Spinal cord (tissue), 10 donors: ENCODE measurements around the gene UQCRQ. TPM values are rescaled to one million over a fixed set of nuclear protein-coding genes. Genes with fewer than 3 reads are reported as not detected.

ENCODE experiments used
- DNase-seq, 6 donors: peaks; one replicate each; pipeline versions ENCODE4 v3.0.0 to v3.0.0-alpha.2; 2013 to 2015; ENCODE audit warnings: low spot score in 6 of 6, low read depth in 4 of 6
- H3K27ac ChIP-seq: one replicate; pipeline ENCODE4 v1.5.1; 2013; ENCODE audit warnings: low read depth, low read length, control low read depth
- H3K27me3 ChIP-seq: one replicate; pipeline ENCODE4 v1.6.1; 2013; ENCODE audit warnings: low read length; ENCODE audit not compliant: control insufficient read depth, insufficient read depth
- H3K36me3 ChIP-seq: one replicate; pipeline ENCODE4 v1.6.1; 2013; ENCODE audit warnings: low read length; ENCODE audit not compliant: control insufficient read depth, insufficient read depth
- H3K4me1 ChIP-seq: one replicate; pipeline ENCODE4 v1.6.1; 2013; ENCODE audit warnings: low read length; ENCODE audit not compliant: control insufficient read depth, insufficient read depth
- H3K4me3 ChIP-seq: one replicate; pipeline ENCODE4 v1.5.1; 2013; ENCODE audit warnings: low read depth, low read length, control low read depth
- H3K9me3 ChIP-seq: one replicate; pipeline ENCODE4 v1.6.1; 2013; ENCODE audit warnings: low read length; ENCODE audit not compliant: control insufficient read depth, insufficient read depth
- WGBS: methylation state at CpG from one replicate; pipeline ENCODE4 v1.1.5; 2013; ENCODE audit warnings: missing lambda C conversion rate; ENCODE audit not compliant: insufficient coverage; 5-methylcytosine and 5-hydroxymethylcytosine counted together
- polyA plus RNA-seq, 2 donors: library from polyadenylated mRNA; unstranded; fragments of 120-200 nt; gene quantifications; one replicate each; pipeline ENCODE4 v1.2.1, GENCODE V29; 2013; ENCODE audit not compliant: insufficient read length in 2 of 2
- total RNA-seq, 2 donors: library from RNA; depleted of rRNA in 1 of 2; stranded (reverse); fragments of 120-200 nt in 1 of 2; fragments of >200 nt in 1 of 2; gene quantifications; one replicate each; pipeline versions ENCODE4 v1.2.3 to v1.2.4, GENCODE V29; 2013 to 2014
- donor health status: healthy.

UQCRQ gene
- total and polyA plus RNA-seq, 4 donors, result 104 to 407 (median 259) TPM

DNA sequence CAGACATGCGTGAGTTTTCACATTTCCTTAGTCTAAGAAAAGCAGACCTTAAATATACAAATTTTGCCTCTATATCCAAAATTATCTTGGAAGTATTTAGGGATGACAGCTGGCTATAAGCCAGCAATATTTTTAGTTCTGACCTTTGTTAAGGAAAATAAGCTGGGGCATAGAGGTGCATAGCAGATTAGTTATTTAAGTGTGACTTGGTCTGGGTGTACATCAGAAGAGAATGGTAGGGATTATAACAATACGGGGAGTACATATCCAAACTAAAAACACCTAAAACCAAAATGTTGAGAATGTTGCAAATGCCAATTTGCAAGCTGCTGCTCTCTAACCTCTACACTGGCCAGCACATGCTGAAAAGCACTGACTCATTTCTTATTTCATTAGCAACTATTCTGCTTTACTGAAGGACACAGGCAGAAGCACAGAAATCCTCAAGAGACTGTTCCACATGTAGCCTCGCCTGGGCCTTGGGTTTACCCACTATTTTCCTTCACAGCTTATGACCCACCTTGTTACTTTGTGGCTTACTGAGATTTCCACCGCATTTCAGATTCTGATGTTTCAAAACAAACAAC, 29.4 kb downstream of the UQCRQ start:
- Histone ChIP-seq H3K27me3 (no peaks in the 10 kb centered on the region), H3K36me3 (peaks cover 23% of the 10 kb centered on the region), H3K9me3 (no peaks in the 10 kb centered on the region), H3K4me1 (no peaks in the 10 kb centered on the region), H3K27ac (no peak overlapping the region), H3K4me3 (no peak overlapping the region)
- WGBS, result 90% methylated on average over 2 of the region's 4 CpGs
- DNase-seq, result no peak

DNA sequence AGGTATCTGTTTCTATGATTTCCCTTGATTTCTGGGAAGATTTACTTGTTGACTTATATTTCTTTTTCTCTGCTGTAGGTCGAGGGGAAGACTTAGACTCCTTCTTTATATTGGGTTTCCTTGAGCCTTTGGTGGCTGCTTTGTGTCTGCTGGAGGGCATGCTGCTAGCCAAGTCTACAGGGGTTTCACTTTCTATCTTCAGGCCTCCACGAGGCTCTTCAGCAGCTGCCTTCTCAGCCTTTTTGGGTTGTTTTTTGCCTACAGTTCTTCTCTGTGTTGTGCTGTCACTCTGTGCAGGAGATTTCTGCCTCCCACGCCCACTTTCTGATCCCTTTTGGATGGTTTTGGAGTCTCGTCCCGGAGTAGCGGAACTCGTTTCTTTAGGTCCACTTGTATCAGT, 30.2 kb downstream of the UQCRQ start:
- no peak for DNase-seq
- no peaks in the 10 kb centered on the region for H3K9me3 ChIP-seq
- no peaks in the 10 kb centered on the region for H3K27me3 ChIP-seq
- WGBS, result 96% methylated on average over 6 of the region's 7 CpGs
- peaks cover 22% of the 10 kb centered on the region for H3K36me3 ChIP-seq
- H3K4me1 ChIP-seq, result no peaks in the 10 kb centered on the region
- no peak overlapping the region for H3K27ac ChIP-seq
- no peak overlapping the region for H3K4me3 ChIP-seq

DNA sequence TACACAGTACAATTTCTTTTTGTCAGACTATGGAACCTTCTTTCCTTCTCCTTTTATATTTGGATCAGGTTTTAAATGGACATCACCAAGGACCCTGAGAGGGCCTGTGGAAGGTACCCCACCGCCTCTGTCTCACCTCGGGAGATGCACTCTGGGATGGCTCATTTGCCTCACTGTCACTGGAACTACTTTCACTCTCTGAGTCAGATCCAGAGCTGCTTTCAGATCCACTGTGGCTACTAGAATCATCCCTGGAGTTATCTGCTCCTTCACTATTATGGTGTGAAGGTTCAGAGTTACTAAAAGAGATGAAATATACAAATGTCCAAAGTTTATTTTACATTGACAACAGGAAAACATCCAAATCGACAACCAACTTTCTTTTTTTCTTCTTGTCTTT, 31.7 kb downstream of the UQCRQ start:
- WGBS, result 95% methylated on average over 3 of the region's 3 CpGs
- Histone ChIP-seq H3K27me3 (no peaks in the 10 kb centered on the region), H3K4me3 (no peak overlapping the region), H3K27ac (no peak overlapping the region), H3K9me3 (no peaks in the 10 kb centered on the region), H3K36me3 (peaks cover 21% of the 10 kb centered on the region), H3K4me1 (no peaks in the 10 kb centered on the region)
- no peak for DNase-seq

DNA sequence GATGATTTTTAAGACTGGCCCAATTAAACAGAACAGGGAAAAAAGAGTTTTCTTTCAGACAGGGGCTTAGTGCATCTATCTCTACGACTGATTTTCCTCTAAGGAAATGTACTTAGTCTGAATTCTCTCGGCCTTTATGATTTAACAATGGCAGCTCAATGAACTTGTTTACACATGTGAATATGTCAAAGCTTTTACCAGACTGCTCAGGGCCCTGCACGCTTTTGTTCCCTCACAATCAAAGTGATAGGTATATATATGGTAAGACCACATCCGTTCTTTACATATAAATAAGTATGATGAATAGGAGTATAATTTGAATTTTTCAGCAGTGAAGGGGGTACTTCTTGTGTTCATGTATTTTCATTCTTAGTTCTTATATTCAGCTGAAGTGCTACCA, 34.6 kb downstream of the UQCRQ start:
- H3K36me3 ChIP-seq, result peaks cover 17% of the 10 kb centered on the region
- no peak for DNase-seq
- H3K4me1 ChIP-seq, result no peaks in the 10 kb centered on the region

DNA sequence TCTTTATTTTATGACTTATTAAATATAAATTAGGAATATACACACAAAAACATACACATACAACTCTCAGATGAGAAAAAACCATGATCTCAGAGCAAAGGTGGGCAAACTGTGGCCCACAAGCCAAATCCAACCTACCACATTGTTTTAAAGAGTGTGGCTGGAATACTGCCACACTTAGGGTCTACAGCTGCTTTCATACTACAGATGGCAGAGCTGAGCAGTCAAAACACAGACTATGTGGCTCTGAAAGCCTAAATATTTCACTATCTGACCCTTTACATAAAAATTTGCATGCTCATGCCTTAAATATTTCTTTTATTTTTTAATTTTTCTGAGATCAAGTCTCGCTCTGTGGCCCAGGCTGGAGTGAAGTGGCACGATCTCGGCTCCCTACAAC, 35.3 kb downstream of the UQCRQ start:
- H3K27ac ChIP-seq, result no peak overlapping the region
- WGBS, result 100% methylated on average over 1 of the region's 3 CpGs
- peaks cover 11% of the 10 kb centered on the region for H3K36me3 ChIP-seq
- H3K4me1 ChIP-seq, result no peaks in the 10 kb centered on the region
- no peaks in the 10 kb centered on the region for H3K9me3 ChIP-seq
- no peaks in the 10 kb centered on the region for H3K27me3 ChIP-seq
- peak in 1 of 6 donors; percentile 11 for DNase-seq
- no peak overlapping the region for H3K4me3 ChIP-seq

More for the DNA sequence above, 34.6 kb downstream of the UQCRQ start:
- no peak overlapping the region for H3K27ac ChIP-seq
- H3K9me3 ChIP-seq, result no peaks in the 10 kb centered on the region
- H3K27me3 ChIP-seq, result no peaks in the 10 kb centered on the region
- WGBS, result no CpG with 5 or more reads among the region's 4 CpGs
- H3K4me3 ChIP-seq, result no peak overlapping the region

- Histone ChIP-seq H3K27me3 (no peaks in the 10 kb centered on the region), H3K4me1 (no peaks in the 10 kb centered on the region), H3K4me3 (no peak overlapping the region), H3K9me3 (no peaks in the 10 kb centered on the region), H3K27ac (no peak overlapping the region), H3K36me3 (peaks cover 3% of the 10 kb centered on the region)
- no CpG with 5 or more reads among the region's 2 CpGs for WGBS
- no peak for DNase-seq
These were observed 39.5 kb downstream of the UQCRQ start for GRCh38 chr5:132905938-132906337.

- Histone ChIP-seq H3K27me3 (no peaks in the 10 kb centered on the region), H3K36me3 (peaks cover 6% of the 10 kb centered on the region), H3K27ac (no peak overlapping the region), H3K4me3 (no peak overlapping the region), H3K4me1 (no peaks in the 10 kb centered on the region), H3K9me3 (no peaks in the 10 kb centered on the region)
- DNase-seq, result no peak
- WGBS, result 100% methylated on average over 1 of the region's 2 CpGs
These were observed 40.7 kb downstream of the UQCRQ start for GRCh38 chr5:132907161-132907560.

DNA sequence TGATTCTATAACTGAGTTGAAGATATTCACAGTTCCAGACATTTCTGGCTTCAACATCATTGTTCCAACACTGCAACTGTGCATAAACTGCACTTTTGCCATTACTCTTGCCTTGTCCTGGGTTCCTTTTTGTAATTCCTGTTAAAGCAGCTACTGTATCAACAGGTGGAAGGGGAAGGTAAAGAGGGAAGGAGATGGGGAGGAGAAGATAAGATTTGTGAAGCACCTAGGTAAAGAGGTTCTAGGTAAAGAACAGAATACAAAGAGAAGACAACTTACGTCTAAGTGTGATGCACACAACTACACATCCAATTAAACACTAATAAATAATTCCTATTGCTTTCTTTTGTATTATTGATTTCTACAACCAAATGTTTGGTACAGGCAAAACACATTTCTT, 43.3 kb downstream of the UQCRQ start:
- WGBS, result no CpG with 5 or more reads among the region's 1 CpG
- H3K9me3 ChIP-seq, result no peaks in the 10 kb centered on the region

GRCh38 chr5:132915681-132916080, 49.2 kb downstream of the UQCRQ start:
- Histone ChIP-seq H3K4me3 (no peak overlapping the region), H3K9me3 (no peaks in the 10 kb centered on the region), H3K36me3 (peaks cover 30% of the 10 kb centered on the region), H3K4me1 (no peaks in the 10 kb centered on the region), H3K27ac (no peak overlapping the region), H3K27me3 (no peaks in the 10 kb centered on the region)
- no CpG with 5 or more reads among the region's 5 CpGs for WGBS
- DNase-seq, result no peak

More for the DNA sequence above, 43.3 kb downstream of the UQCRQ start:
- Histone ChIP-seq H3K4me3 (no peak overlapping the region), H3K27ac (no peak overlapping the region), H3K36me3 (peaks cover 15% of the 10 kb centered on the region), H3K27me3 (no peaks in the 10 kb centered on the region), H3K4me1 (no peaks in the 10 kb centered on the region)
- no peak for DNase-seq

GRCh38 chr5:132916086-132916485, 49.6 kb downstream of the UQCRQ start:
- no peaks in the 10 kb centered on the region for H3K9me3 ChIP-seq
- no peak overlapping the region for H3K4me3 ChIP-seq
- H3K36me3 ChIP-seq, result peaks cover 34% of the 10 kb centered on the region
- no peak overlapping the region for H3K27ac ChIP-seq
- 100% methylated on average over 2 of the region's 3 CpGs for WGBS
- no peaks in the 10 kb centered on the region for H3K27me3 ChIP-seq
- no peak for DNase-seq
- H3K4me1 ChIP-seq, result no peaks in the 10 kb centered on the region
